22Rv1 (cell line): ENCODE data around the gene RBM19.

Experiments used
- H3K27ac ChIP-seq: fragments of 450-650 bp; 2 replicates; pipeline ENCODE4 v1.5.1; 2017
- ZFX ChIP-seq: fragments of 450-650 bp; IDR thresholded peaks from 2 replicates; pipeline ENCODE4 v1.6.1; 2017; ENCODE audit warnings: antibody characterized with exemption, borderline replicate concordance
- TF ChIP-seq, protein P1 (sequence below): fragments of 450-650 bp; IDR thresholded peaks from 2 replicates; pipeline ENCODE4 v1.5.1; 2017; ENCODE audit warnings: mild to moderate bottlenecking

Gene RBM19

DNA sequence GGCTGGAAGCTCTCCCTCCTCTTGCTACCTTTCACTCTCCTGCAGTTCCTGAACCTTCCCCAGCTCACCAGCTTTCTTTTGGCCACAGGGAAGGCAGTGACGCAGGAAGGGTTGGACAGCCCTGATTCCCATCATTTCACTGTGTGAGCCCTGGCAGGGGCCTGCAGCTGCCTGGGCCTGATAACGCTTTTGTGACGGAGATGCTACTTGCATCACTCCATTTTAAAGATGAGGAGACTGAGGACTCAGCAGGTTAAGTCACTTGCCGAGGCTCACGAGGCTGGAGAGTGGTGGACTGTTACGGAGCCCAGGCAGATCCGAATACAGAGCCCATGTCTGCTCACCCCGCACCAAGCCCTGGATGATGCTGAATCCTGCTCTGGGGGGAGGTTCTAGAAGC, 145.3 kb downstream of the RBM19 start:
- TF ChIP-seq, protein P1, sequence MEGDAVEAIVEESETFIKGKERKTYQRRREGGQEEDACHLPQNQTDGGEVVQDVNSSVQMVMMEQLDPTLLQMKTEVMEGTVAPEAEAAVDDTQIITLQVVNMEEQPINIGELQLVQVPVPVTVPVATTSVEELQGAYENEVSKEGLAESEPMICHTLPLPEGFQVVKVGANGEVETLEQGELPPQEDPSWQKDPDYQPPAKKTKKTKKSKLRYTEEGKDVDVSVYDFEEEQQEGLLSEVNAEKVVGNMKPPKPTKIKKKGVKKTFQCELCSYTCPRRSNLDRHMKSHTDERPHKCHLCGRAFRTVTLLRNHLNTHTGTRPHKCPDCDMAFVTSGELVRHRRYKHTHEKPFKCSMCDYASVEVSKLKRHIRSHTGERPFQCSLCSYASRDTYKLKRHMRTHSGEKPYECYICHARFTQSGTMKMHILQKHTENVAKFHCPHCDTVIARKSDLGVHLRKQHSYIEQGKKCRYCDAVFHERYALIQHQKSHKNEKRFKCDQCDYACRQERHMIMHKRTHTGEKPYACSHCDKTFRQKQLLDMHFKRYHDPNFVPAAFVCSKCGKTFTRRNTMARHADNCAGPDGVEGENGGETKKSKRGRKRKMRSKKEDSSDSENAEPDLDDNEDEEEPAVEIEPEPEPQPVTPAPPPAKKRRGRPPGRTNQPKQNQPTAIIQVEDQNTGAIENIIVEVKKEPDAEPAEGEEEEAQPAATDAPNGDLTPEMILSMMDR, result no peak
- no peak for TF ChIP-seq ZFX
- H3K27ac ChIP-seq, result no peak overlapping the region

DNA sequence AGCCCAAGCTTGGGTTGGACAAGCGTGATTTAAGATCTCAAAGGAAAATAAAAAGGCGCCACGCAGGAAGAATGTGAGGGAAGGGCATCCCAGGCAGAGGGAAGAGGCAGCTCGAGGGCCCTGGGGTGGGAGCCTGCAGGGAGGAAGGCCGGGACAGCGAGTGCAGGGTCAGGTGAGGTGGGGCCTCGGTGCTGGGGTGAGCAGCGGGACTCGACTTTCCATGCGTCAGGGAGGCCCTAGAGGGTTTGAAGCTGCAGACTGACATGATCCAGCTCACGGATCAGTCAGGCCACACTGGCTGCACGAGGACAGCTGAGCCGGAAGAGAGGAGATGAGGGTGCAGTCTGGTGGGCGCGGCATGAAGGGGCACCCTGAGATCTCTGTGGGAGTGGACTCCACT, 145.8 kb downstream of the RBM19 start:
- TF ChIP-seq, protein P1, result no peak
- no peak for TF ChIP-seq ZFX
- H3K27ac ChIP-seq, result no peak overlapping the region

DNA sequence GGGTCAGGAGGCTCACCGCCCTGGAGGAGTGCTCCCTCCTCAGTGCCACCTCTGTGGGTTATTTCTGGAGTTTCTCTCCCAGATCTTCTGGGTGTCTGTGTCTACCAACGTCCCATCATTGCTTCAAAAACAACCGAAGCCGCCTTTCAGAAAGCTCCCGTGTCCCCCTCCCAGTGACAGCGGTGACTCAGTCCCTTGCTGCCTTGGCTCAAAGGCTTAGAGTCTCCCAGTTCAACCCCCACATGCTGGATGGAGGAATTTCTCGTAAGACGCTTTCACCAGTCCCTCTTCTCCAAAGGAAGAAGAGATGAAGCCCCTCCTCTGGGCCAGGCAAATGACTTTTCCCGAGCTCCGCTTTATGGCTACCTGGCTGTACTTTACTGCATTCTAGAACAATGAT, 146.6 kb downstream of the RBM19 start:
- no peak for TF ChIP-seq ZFX
- TF ChIP-seq, protein P1, result no peak
- H3K27ac ChIP-seq, result no peak overlapping the region

DNA sequence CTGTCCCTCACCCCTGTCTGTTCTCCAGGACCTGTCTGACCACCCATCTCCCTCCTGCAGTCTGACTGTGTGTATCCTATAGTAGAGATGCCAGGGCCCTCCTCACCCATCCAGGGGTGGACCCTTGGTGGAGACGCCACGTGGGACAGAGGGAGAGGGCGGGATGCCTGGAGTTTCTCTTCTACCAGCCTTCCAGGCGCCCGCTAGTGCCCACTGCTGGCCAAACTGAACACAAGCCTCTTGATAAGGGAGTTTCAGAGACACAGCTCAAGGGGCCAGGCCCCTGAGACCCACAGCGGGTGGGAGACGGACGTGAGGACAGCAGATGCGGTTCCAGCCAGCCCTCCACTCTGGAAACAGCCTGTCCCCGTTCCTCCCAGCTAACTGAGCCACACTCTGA, 147.3 kb downstream of the RBM19 start:
- no peak overlapping the region for H3K27ac ChIP-seq
- TF ChIP-seq ZFX, result no peak
- TF ChIP-seq, protein P1, result peak; percentile 83

DNA sequence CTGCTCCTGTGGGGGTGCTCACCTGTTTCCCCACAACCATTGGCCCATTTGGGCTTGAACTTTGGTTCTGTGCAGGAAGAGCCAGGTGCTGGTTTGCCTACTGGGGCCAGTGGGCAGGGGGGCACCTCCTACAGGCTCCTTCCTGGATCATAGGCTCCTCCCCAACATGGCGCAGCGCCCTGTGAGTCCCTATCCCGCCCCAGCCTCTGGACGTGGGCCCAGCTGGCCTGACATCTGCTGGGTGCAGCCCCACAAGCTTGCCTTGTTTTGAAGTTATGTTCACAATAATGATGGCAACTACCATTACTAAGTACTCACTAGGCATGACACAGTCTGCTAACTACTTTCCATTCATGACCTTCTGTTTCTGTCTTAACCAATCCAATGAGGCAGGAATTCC, 147.8 kb downstream of the RBM19 start:
- no peak overlapping the region for H3K27ac ChIP-seq
- no peak for TF ChIP-seq ZFX
- TF ChIP-seq, protein P1, result no peak

DNA sequence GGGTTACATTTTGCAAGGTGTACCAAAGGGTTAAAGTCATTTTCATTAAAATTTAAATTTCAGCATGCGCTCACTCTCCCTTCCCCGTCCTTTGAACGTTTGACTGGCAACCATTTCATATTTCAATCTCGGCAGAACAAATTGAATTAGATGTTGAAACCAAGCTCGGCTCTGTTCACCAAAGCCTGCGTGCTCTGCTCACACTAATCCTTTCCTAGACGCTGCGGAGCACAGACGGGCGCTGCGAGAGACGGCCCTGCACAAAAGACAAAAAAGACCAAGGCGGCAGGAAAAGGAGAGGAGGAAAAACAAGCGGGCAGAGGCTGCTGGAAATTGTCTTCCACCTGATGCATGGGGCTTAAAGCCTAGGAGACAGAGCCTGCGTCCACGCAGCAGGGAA, 149.3 kb downstream of the RBM19 start:
- no peak overlapping the region for H3K27ac ChIP-seq
- TF ChIP-seq, protein P1, result no peak
- TF ChIP-seq ZFX, result no peak

DNA sequence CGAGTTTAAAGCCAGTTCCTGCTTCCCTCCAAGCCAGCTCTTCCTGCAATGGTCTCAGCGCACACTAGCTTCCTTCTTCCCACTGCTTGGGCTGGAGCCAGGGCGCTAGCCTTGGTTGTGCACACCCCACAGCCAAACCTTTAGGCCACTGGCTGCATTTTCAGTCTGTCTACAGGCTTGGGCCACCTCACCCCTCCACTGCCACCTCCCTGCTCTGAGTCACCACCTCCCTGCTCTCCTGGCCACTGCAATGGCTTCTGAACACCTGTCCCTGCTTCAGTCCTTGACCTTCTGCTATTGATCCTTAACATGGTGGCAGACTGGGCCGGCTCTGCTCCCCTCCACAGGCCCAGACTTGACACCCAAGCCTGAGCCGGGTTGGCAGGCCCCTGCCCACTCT, 151.1 kb downstream of the RBM19 start:
- H3K27ac ChIP-seq, result no peak overlapping the region
- no peak for TF ChIP-seq ZFX
- TF ChIP-seq, protein P1, result no peak
